CD4-positive, alpha-beta T cell treated with Interleukin-15 for 1 hour (primary cell): ENCODE measurements around the gene IPO11.
"Not testable (repeated sequence)": the region's sequence is repeated elsewhere in the genome, so short reads cannot be mapped to it uniquely, and the experiment has no call there.

Experiments
- DNase-seq: peaks from one replicate; pipeline ENCODE4 v3.0.0-alpha.2; 2020

IPO11 gene

GRCh38 chr5:62608529-62609511, 196.3 kb downstream of the IPO11 start:
- no peak for DNase-seq

GRCh38 chr5:62614355-62614754, 201.8 kb downstream of the IPO11 start:
- DNase-seq: no peak

GRCh38 chr5:62616615-62617277, 204.2 kb downstream of the IPO11 start:
- DNase-seq: no peak

- no peak for DNase-seq
Observed at GRCh38 chr5:62617943-62618342, 205.4 kb downstream of the IPO11 start.

- no peak for DNase-seq
Observed at GRCh38 chr5:62620761-62621160, 208.2 kb downstream of the IPO11 start.

DNA sequence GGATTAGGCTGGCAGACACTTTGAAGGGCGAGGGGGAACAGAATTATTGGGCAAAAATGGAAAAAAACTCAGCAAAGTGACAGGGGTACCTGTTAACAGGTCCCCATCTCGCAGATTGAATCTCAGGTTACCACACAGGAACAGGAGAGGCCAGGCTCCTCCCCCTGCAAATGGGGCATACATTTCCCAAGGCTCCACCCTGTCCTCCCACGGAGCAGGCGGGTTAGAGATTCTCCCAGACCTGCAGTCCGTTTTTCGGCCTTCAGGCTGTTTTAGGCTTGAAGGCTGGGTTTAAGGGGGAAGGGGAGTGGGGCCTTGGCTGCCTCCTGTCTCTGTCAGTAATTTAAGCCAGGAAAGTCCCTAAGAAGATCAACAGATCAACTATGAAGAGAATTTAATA, 208.7 kb downstream of the IPO11 start:
- DNase-seq: no peak

DNA sequence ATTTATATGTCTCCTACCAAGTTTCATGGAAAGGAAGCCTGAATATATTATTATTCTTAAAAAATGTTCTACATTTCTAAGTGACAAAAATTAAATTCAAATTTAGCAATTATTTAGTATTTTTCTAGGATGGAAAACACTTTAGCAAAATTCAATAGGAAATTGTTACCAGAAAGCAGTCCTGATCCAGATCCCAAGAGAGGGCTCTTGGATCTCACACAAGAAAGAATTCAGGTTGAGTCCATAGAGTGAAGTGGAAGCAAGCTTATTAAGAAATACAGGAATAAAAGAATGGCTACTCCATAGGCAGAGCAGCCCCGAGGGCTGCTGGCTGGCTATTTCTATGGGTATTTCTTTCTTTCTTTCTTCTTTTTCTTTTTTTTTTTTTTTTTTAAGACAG, 210.7 kb downstream of the IPO11 start:
- DNase-seq: no peak

GRCh38 chr5:62624436-62624835, 211.9 kb downstream of the IPO11 start:
- DNase-seq: not testable (repeated sequence)

- no peak for DNase-seq
Observed at GRCh38 chr5:62626534-62626933, 214.0 kb downstream of the IPO11 start.

- no peak for DNase-seq
Observed at GRCh38 chr5:62627121-62627520, 214.6 kb downstream of the IPO11 start.

- DNase-seq: no peak
Observed at GRCh38 chr5:62627901-62628300, 215.3 kb downstream of the IPO11 start.

- DNase-seq: no peak
Observed at GRCh38 chr5:62631909-62632580, 219.5 kb downstream of the IPO11 start.

- DNase-seq: no peak
Observed at GRCh38 chr5:62633243-62633642, 220.7 kb downstream of the IPO11 start.

DNA sequence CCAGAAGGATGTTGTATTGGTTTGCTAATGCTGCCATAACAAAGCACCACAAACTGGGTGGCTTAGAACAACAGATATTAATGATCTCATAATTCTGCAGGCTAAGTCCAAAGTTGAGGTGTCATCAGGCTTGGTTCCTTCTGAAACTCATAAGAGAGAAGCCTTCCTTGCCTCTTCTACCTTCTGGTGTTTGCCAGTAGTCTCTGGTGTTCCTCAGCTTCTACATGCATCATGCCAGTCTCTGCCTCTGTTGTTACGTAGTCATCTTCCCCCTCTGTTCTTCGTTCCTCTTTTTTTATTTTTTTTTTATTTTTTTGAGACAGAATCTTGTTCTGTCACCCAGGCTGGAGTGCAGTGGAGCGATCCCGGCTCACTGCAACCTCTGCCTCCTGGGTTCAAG, 227.9 kb downstream of the IPO11 start:
- DNase-seq: no peak

DNA sequence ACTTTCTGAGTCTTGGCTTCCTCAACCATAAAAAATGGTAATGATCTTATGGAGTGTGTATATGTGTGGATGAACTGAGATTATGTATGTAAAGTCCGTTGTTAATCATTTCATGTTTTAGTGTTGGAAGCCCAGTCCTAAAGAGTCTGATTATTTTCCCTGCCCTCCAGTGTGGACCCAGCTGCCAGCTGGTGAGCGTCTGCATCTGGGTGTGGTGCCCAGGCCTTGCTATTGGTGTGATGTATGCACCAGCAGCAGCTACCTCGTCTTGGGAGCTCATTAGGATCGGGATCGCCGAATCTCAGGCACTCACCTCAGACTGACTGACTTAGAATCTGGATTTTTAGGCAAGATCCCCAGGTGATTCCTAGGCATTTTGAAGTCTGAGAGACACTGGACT, 229.9 kb downstream of the IPO11 start:
- no peak for DNase-seq

- DNase-seq: no peak
Observed at GRCh38 chr5:62643556-62644451, 231.2 kb downstream of the IPO11 start.

DNA sequence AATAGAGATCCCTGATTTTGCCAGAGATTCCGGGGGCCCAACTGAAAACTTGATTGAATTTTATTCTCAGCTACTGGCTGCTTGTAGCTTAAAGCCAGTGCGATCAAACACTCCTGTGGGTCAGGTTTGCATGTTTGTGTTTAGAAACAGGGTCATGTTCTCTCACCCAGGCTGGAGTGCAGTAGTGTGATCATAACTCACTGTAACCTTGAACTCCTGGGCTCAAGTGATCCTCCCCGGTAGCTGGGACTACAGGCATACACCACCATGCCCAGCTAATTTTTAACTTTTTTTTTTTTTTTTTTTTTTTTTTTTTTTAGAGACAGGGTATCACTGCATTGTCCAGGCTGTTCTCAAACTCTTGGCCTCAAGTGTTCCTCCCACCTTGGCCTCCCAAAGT, 232.7 kb downstream of the IPO11 start:
- no peak for DNase-seq

DNA sequence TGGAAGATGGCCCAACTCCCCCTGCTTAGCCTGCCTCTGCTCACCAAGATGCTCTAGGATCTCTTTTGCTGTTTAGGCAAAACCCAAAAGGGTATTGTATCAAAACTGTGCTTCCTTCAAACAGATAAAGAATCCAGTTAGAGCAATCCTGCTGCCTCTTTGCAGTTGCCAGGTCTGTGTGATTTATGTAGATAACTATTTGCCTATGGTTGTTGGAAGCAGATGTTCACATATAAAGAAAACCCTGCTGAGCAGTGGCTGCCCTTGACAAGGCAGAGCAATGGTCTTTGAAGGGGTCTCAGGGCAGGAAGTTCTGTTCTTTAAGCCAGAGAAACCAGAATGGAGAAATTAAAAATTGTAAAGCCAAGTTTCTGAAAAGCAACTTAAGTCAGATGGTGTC, 234.7 kb downstream of the IPO11 start:
- DNase-seq: no peak

DNA sequence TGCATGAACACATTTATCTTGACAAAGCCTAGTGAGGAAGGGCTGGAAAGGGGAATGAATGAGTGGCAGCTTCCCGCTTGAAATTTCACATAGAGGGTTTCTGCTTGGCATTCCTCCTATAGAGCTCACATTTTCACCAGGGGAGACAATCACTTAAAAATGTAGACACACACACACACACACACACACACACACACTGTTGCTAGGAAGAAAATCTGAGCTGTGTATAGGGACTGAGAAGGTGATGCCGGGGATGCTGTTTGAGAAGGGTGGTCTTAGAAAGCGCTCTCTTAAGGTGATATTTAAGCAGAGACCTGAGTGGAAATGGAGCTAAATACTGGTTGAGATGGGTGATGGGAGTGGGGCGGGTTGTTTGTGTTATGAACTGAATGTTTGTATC, 236.5 kb downstream of the IPO11 start:
- no peak for DNase-seq

DNA sequence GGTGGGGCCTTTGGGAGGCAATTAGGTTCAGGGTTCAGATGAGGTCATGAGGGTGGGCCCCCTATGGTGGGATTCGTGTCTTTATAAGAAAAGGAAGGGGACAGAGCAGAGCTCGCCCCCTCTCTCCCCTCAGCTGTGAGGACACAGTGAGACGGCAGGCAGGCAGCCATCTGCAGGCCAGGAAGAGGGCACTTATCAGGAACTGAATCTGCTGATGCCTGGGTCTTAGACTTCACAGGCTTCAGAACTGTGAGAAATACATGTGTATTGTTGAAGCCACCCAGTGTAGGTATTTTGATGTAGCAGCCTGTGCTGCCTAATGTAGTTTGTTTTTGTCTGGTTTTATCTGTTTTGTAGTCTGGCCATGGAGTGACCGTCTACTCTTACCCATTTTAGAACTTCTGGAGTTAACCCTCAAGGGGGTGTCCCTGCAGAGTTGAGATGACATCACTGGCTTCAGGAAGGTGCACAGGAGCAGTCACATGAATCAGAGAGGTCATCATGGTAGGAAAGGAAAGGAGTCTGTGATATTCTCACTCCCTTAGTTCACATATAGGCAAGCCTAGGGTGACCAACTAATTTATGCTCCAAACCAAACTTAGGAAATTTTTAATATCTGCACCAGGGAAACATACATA, 237.0 kb downstream of the IPO11 start:
- no peak for DNase-seq

DNA sequence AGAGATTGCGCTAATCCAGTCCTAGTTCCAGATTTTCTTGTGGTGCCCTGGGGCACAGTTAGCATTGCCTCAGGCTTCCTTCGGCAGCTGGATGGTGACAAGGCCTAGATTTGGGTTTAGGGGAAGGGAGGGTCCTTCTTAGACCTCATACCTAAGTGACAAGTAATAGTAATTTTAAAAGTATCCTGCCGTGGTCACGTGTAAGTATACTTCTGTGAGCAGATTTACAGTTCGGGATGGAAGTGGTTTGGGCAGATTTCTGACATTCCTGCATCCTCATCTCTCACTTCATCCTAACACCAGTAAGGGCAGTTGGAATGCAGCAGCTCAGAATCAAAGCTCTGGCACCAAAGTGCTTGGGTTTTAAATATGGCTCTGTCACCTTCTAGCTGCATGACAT, 237.6 kb downstream of the IPO11 start:
- DNase-seq: no peak

GRCh38 chr5:62652225-62652624, 239.7 kb downstream of the IPO11 start:
- DNase-seq: no peak
